Natural killer cell (primary cell): ENCODE measurements around the gene CD52. TPM values are rescaled to one million over a fixed set of nuclear protein-coding genes. Genes with fewer than 3 reads are reported as not detected.
A peak's percentile ranks its signal among the peaks of the same experiment; 100 is the strongest.

ENCODE experiments used
- ATAC-seq, 3 donors: fragments of 150-1000 bp in 2 of 3; fragments of 200-7000 bp in 1 of 3; cut with Tn5 transposase; 1 replicate in 1 of 3; 2 replicates in 2 of 3; pipeline ENCODE4 v1.10.0; 2021; ENCODE audit warnings: mild to moderate bottlenecking in 2 of 3, moderate library complexity in 2 of 3
- DNase-seq, 2 donors: peaks; one replicate each; pipeline versions ENCODE4 v3.0.0 to v3.0.0-alpha.2; 2013 to 2021; ENCODE audit warnings: mixed read lengths in 1 of 2
- H3K27ac ChIP-seq: one replicate; pipeline ENCODE4 v1.5.1; 2013; ENCODE audit warnings: mild to moderate bottlenecking, low read length
- H3K27me3 ChIP-seq: one replicate; pipeline ENCODE4 v1.6.1; 2013; ENCODE audit warnings: low read length; ENCODE audit not compliant: control insufficient read depth, insufficient read depth
- H3K36me3 ChIP-seq: one replicate; pipeline ENCODE4 v1.6.1; 2013; ENCODE audit warnings: low read length; ENCODE audit not compliant: control insufficient read depth, insufficient read depth
- H3K4me1 ChIP-seq: one replicate; pipeline ENCODE4 v1.6.1; 2013; ENCODE audit warnings: low read length; ENCODE audit not compliant: control insufficient read depth, insufficient read depth
- H3K4me3 ChIP-seq: one replicate; pipeline ENCODE4 v1.5.1; 2013; ENCODE audit warnings: low read length
- H3K9me3 ChIP-seq: one replicate; pipeline ENCODE4 v1.6.1; 2013; ENCODE audit warnings: low read length; ENCODE audit not compliant: control insufficient read depth, insufficient read depth
- H3K27ac Mint-ChIP-seq, 2 donors: one replicate each; pipeline ENCODE4 v1.8.0; 2022; ENCODE audit warnings: mild to moderate bottlenecking in 2 of 2, mixed read lengths in 2 of 2, moderate library complexity in 1 of 2
- H3K27me3 Mint-ChIP-seq, 2 donors: one replicate each; pipeline ENCODE4 v1.8.0; 2022; ENCODE audit warnings: low read depth in 2 of 2, mixed read lengths in 2 of 2
- H3K36me3 Mint-ChIP-seq: one replicate; pipeline ENCODE4 v1.8.0; 2022; ENCODE audit warnings: mixed read lengths
- H3K4me1 Mint-ChIP-seq, 2 donors: one replicate each; pipeline ENCODE4 v1.8.0; 2022; ENCODE audit warnings: mixed read lengths in 2 of 2
- H3K4me3 Mint-ChIP-seq: one replicate; pipeline ENCODE4 v1.8.0; 2022; ENCODE audit warnings: mild to moderate bottlenecking, moderate library complexity, mixed read lengths
- H3K9me3 Mint-ChIP-seq, 2 donors: one replicate each; pipeline ENCODE4 v1.8.0; 2022; ENCODE audit warnings: mixed read lengths in 2 of 2
- WGBS: methylation state at CpG from one replicate; pipeline ENCODE4 v1.1.7; 2013; ENCODE audit warnings: missing lambda C conversion rate; ENCODE audit not compliant: insufficient coverage; 5-methylcytosine and 5-hydroxymethylcytosine counted together
- intact Hi-C: fragments of 100-400 bp; cut with micrococcal nuclease; formaldehyde crosslinking; loops from one replicate; pipeline ENCODE4 v1.14.2; 2022
- total RNA-seq, 4 donors: library from RNA; stranded (reverse); fragments of 120-200 nt in 1 of 4; gene quantifications; one replicate each; pipeline versions ENCODE4 v1.2.3 to v1.2.4, GENCODE V29; 2013 to 2022
- TF ChIP-seq, protein P1 (sequence below): fragments of 200-600 bp; IDR thresholded peaks from one replicate; pipeline ENCODE4 v1.8.0; 2022; ENCODE audit warnings: antibody characterized with exemption

The CD52 gene
- total RNA-seq, 3 donors from 2014 or later (not counting 1 experiment from before 2014, with no cell fraction given): 454 to 485 (median 482) TPM

- H3K4me3 Mint-ChIP-seq: peak overlapping the region; percentile 96
- TF ChIP-seq, protein P1, sequence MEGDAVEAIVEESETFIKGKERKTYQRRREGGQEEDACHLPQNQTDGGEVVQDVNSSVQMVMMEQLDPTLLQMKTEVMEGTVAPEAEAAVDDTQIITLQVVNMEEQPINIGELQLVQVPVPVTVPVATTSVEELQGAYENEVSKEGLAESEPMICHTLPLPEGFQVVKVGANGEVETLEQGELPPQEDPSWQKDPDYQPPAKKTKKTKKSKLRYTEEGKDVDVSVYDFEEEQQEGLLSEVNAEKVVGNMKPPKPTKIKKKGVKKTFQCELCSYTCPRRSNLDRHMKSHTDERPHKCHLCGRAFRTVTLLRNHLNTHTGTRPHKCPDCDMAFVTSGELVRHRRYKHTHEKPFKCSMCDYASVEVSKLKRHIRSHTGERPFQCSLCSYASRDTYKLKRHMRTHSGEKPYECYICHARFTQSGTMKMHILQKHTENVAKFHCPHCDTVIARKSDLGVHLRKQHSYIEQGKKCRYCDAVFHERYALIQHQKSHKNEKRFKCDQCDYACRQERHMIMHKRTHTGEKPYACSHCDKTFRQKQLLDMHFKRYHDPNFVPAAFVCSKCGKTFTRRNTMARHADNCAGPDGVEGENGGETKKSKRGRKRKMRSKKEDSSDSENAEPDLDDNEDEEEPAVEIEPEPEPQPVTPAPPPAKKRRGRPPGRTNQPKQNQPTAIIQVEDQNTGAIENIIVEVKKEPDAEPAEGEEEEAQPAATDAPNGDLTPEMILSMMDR: no peak
- DNase-seq: peak in 1 of 2 donors; percentile 38
- Histone ChIP-seq H3K4me3 (peak overlapping the region; percentile 67), H3K27ac (peak overlapping the region; percentile 30), H3K27me3 (no peaks in the 10 kb centered on the region), H3K4me1 (peaks cover 85% of the 10 kb centered on the region), H3K9me3 (no peaks in the 10 kb centered on the region), H3K36me3 (peaks cover 28% of the 10 kb centered on the region)
- H3K27ac Mint-ChIP-seq: peak overlapping the region; percentile 86 to 88
- H3K4me1 Mint-ChIP-seq: peaks cover 76 to 77% of the 10 kb centered on the region in 2 donors
- no peaks in the 10 kb centered on the region for H3K27me3 Mint-ChIP-seq
- H3K9me3 Mint-ChIP-seq: no peaks in the 10 kb centered on the region
- WGBS: 19% methylated on average over 9 of the region's 9 CpGs
- peaks cover 7% of the 10 kb centered on the region for H3K36me3 Mint-ChIP-seq
- intact Hi-C loops: loop anchor here (10.0 kb wide), 1 partner anchor 56 kb away; the partner anchor contains the start of gene ZNF683
- peak in 2 of 3 donors; percentile 16 to 24 for ATAC-seq
These were observed 743 bp downstream of the CD52 start for GRCh38 chr1:26318338-26319064.

- H3K27ac Mint-ChIP-seq: peak overlapping the region; percentile 79 to 88
- H3K9me3 ChIP-seq: no peaks in the 10 kb centered on the region
- ATAC-seq (peak in 1 of 3 donors; percentile 4), DNase-seq (no peak)
- H3K4me3 ChIP-seq: no peak overlapping the region
- H3K27me3 Mint-ChIP-seq: no peaks in the 10 kb centered on the region
- peaks cover 53 to 54% of the 10 kb centered on the region in 2 donors for H3K4me1 Mint-ChIP-seq
- intact Hi-C loops: loop anchor here (1.0 to 5.0 kb wide), 5 partner anchors 36 to 216 kb away; partner anchors contain the start of gene ZNF593
- 65% methylated on average over 2 of the region's 2 CpGs for WGBS
- TF ChIP-seq, protein P1: no peak
- H3K27ac ChIP-seq: peak overlapping the region; percentile 25
- H3K27me3 ChIP-seq: no peaks in the 10 kb centered on the region
- H3K4me3 Mint-ChIP-seq: peak overlapping the region; percentile 96
- no peaks in the 10 kb centered on the region for H3K9me3 Mint-ChIP-seq
- H3K36me3 Mint-ChIP-seq: peaks cover 7% of the 10 kb centered on the region
- H3K4me1 ChIP-seq: peaks cover 61% of the 10 kb centered on the region
- H3K36me3 ChIP-seq: peaks cover 33% of the 10 kb centered on the region
These were observed 3.1 kb downstream of the CD52 start for GRCh38 chr1:26320896-26321295.

DNA sequence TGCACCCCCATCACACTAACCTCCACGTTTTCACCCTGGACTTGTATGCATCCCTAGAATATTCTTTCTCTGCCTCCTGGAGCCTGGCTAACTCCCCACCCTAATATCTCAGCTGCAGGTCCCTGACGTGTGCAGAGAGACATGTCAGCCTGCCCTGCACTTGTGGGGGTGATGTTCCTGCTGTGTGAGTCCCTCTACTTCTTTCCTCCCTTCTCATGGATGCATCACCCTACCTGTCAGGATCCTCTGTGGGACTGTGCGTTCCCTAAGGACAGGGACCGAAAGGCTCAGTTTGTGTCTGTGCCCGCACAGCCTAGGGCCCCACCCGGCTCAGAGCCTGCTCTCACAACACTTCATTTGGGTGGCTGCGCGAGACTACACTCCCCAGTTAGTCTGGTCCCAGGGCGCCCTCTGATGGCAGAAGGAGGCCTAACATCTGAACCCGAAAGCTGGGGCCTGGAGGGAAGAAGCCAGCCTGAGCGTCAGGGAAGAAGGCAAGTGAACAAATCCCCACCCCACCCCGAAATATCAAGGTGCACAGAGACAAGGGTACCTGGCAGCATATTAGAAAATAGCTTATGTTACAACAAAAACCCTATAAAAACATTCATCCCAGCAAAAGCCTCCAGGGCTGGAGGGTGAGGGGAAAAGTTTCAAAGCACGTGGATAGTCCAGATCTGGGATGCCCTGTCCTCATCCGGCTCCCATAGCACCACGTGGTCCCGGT is 3.7 kb downstream of the CD52 start:
- DNase-seq: peak; percentile 95
- H3K4me3 ChIP-seq: no peak overlapping the region
- H3K9me3 ChIP-seq: no peaks in the 10 kb centered on the region
- peak overlapping the region; percentile 79 to 88 for H3K27ac Mint-ChIP-seq
- WGBS: 20% methylated on average over 12 of the region's 16 CpGs
- peak; percentile 89 to 94 (median 91) for ATAC-seq
- peaks cover 55% of the 10 kb centered on the region for H3K4me1 ChIP-seq
- peaks cover 49 to 53% of the 10 kb centered on the region in 2 donors for H3K4me1 Mint-ChIP-seq
- peak overlapping the region; percentile 92 for H3K4me3 Mint-ChIP-seq
- H3K9me3 Mint-ChIP-seq: no peaks in the 10 kb centered on the region
- H3K27ac ChIP-seq: peak overlapping the region; percentile 25
- H3K36me3 ChIP-seq: peaks cover 33% of the 10 kb centered on the region
- TF ChIP-seq, protein P1: peak; percentile 86
- H3K27me3 ChIP-seq: no peaks in the 10 kb centered on the region
- no peaks in the 10 kb centered on the region for H3K27me3 Mint-ChIP-seq
- peaks cover 7% of the 10 kb centered on the region for H3K36me3 Mint-ChIP-seq
- intact Hi-C loops: loop anchor here (1.0 to 5.0 kb wide), 5 partner anchors 37 to 216 kb away; partner anchors contain the start of gene ZNF593
